Esophagus squamous epithelium (tissue), 5 donors: ENCODE data around the gene CEP162. TPM values are rescaled to one million over a fixed set of nuclear protein-coding genes. Genes with fewer than 3 reads are reported as not detected.

Source experiments
- DNase-seq: peaks from one replicate; lab custom pipeline; 2025; lab: John Stamatoyannopoulos, UW
- H3K27ac ChIP-seq, 4 donors: fragments of 200-600 bp; sonication (generic); one replicate each; pipeline ENCODE4 v1.5.1; 2016 to 2019; ENCODE audit warnings: mild to moderate bottlenecking in 1 of 4
- H3K27me3 ChIP-seq, 4 donors: fragments of 200-600 bp; sonication (generic); 1 replicate in 3 of 4; 2 replicates in 1 of 4; pipeline versions ENCODE4 v1.5.1 to v1.6.0; 2017 to 2021; ENCODE audit warnings: antibody characterized with exemption in 1 of 4
- H3K36me3 ChIP-seq, 3 donors: fragments of 200-600 bp; sonication (generic); one replicate each; pipeline ENCODE4 v1.5.1; 2016 to 2019
- H3K4me1 ChIP-seq, 3 donors: fragments of 200-600 bp; sonication (generic); one replicate each; pipeline ENCODE4 v1.5.1; 2017 to 2019
- H3K4me3 ChIP-seq, 4 donors: fragments of 200-600 bp; sonication (generic); 1 replicate in 3 of 4; 2 replicates in 1 of 4; pipeline ENCODE4 v1.5.1; 2016 to 2019; ENCODE audit warnings: mild to moderate bottlenecking in 2 of 4, moderate library complexity in 1 of 4
- H3K9me3 ChIP-seq, 3 donors: fragments of 200-600 bp; sonication (generic); one replicate each; pipeline ENCODE4 v1.5.1; 2016 to 2019
- CTCF ChIP-seq, 6 experiments: fragments of 450-650 bp in 4 of 6; fragments of 200-600 bp in 2 of 6; sonication (generic) in 2 of 6; IDR thresholded peaks; one replicate each; pipeline ENCODE4 v1.5.1; 2016 to 2019; ENCODE audit warnings: antibody characterized with exemption in 6 of 6, mild to moderate bottlenecking in 4 of 6, moderate library complexity in 4 of 6
- POLR2A ChIP-seq, 4 donors: fragments of 450-650 bp; IDR thresholded peaks; one replicate each; pipeline ENCODE4 v1.6.1; 2017; ENCODE audit warnings: antibody characterized with exemption in 4 of 4, mild to moderate bottlenecking in 4 of 4, moderate library complexity in 3 of 4
- WGBS, 2 donors: methylation state at CpG; one replicate each; pipeline ENCODE4 v1.1.5; 2018; 5-methylcytosine and 5-hydroxymethylcytosine counted together
- intact Hi-C: fragments of 100-400 bp; cut with DNase I; formaldehyde crosslinking; loops from one replicate; pipeline ENCODE4 v1.15.0; 2022
- total RNA-seq, 4 donors: library from RNA; depleted of rRNA; stranded (reverse); fragments of >200 nt; gene quantifications; one replicate each; pipeline ENCODE4 v1.1.0, GENCODE V29; 2016
- donor health status: DM: yes; HTN: yes; CAD: no.

The CEP162 gene
- total RNA-seq, 4 donors from 2014 or later, result 2.9 to 6.4 (median 4.5) TPM

- 33 to 60% methylated on average over 1 of the region's 1 CpG for WGBS, 2 donors
- Histone ChIP-seq H3K4me3 (no peak overlapping the region), H3K4me1 (peaks cover 0 to 18% (median 0%) of the 10 kb centered on the region in 3 donors), H3K27me3 (no peaks in the 10 kb centered on the region), H3K36me3 (no peaks in the 10 kb centered on the region), H3K27ac (no peak overlapping the region), H3K9me3 (no peaks in the 10 kb centered on the region)
- no peak for TF ChIP-seq POLR2A (IDR thresholded peaks at IDR 0.05)
- TF ChIP-seq CTCF (IDR thresholded peaks at IDR 0.05), result no peak
- no peak for DNase-seq
- intact Hi-C loops, result no loop called here
These were observed 149.1 kb downstream of the CEP162 start for GRCh38 chr6:84078335-84078734.

- intact Hi-C loops, result no loop called here
- 72 to 76% methylated on average over 2 of the region's 2 CpGs for whole genome bisulfite sequencing, 2 donors
- H3K4me1 ChIP-seq, result peaks cover 0 to 20% (median 0%) of the 10 kb centered on the region in 3 donors
- no peaks in the 10 kb centered on the region for H3K9me3 ChIP-seq
- no peak overlapping the region for H3K4me3 ChIP-seq
- no peaks in the 10 kb centered on the region for H3K36me3 ChIP-seq
- H3K27ac ChIP-seq, result no peak overlapping the region
- no peaks in the 10 kb centered on the region for H3K27me3 ChIP-seq
- no peak for DNase-seq
- TF ChIP-seq POLR2A (IDR thresholded peaks at IDR 0.05), result no peak
- no peak for TF ChIP-seq CTCF (IDR thresholded peaks at IDR 0.05)
These were observed 149.8 kb downstream of the CEP162 start for GRCh38 chr6:84077645-84078044.

GRCh38 chr6:84074988-84075781 is 152.3 kb downstream of the CEP162 start:
- no peak overlapping the region for H3K4me3 ChIP-seq
- H3K36me3 ChIP-seq, result no peaks in the 10 kb centered on the region
- intact Hi-C loops, result no loop called here
- TF ChIP-seq POLR2A (IDR thresholded peaks at IDR 0.05) (no peak), CTCF (IDR thresholded peaks at IDR 0.05) (no peak)
- 61 to 65% methylated on average over 6 of the region's 6 CpGs for WGBS, 2 donors
- H3K27me3 ChIP-seq, result no peaks in the 10 kb centered on the region
- H3K4me1 ChIP-seq, result peaks cover 0 to 28% (median 3%) of the 10 kb centered on the region in 3 donors
- no peak overlapping the region for H3K27ac ChIP-seq
- no peaks in the 10 kb centered on the region for H3K9me3 ChIP-seq
- no peak for DNase-seq

Other genes starting within 250 kb of the CEP162 start
- 1 to 10 TPM in 2 of 4 donors, under 1 TPM in 2; 0.70 to 5.4 (median 1.4) TPM for gene MRAP2, start 193.9 kb downstream of the CEP162 start, total RNA-seq